Measurements from ENCODE around the gene HS3ST1.

Gene HS3ST1

DNA sequence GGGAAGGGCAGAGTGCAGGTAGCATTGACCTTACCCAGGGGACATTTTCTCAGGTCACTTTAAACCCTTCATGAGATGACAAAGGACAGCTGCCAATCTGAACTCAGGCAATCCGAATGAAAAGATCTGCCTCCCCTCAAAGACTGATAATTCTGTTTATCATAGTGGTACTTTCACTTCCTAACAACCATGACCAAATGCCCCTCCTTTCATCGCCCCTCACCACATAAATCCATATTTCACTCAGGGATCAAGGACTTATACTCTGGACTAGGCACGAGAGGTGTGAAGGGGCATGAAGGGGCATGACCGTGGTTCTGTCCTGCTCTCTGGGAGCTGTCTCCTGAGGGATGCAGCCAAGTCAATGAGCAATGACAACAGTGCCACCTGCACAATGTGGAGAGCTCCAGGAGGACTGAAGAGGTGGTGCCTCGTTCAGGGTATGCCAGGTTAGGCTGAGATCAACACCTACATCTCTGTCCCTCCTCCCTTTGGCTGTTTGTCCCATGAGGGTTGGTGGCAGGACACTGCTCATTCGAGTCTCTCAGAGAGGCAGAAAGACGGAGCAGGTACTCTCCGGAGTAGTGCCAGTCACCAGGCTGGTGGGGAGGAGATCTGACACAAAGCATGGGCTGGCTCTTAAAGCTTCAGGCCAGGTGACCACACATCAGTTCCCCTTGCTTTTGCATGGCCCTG is 12.5 kb downstream of the HS3ST1 start:
- DNase-seq (ENCODE audit: insufficient read length): no peak
- peak; percentile 74 for FAIRE-seq
- TF ChIP-seq POLR2A (IDR thresholded peaks at IDR 0.05; ENCODE audit: low read depth, low read length) (no peak), TAF1 (IDR thresholded peaks at IDR 0.05; ENCODE audit: borderline replicate concordance, low read depth, low read length) (no peak), POLR2AphosphoS5 (IDR thresholded peaks at IDR 0.05; ENCODE audit: low read depth, low read length) (no peak)

DNA sequence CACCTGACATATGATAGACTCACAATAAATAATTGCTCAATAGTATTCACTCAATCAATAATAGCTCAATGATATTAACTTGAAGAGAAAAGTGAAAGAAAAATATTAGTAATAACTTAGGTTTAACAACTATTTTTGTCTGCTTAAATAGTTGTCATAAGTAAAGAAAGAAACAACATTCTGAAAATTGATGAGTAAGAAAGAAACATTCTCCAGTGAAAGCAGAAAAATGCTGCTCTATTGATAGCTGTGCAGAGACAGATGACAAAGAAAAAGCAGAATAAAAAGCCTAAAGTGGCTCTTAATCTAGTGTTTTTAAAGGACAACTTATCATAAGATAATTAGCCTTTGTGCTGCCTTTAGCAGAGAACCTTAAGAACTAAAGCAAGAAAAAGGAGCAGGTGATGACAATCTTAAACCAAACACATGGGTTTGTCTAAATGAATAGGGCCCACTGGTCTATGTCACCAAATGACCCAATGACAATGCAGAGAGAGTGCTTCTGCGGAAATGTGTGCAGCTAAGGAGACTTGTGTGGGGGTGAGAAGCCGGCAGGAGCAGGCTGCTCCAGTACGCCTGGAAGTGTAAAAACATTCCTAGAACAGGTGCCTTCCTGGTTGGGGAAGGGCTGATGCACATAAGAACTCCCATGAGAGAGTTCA is 13.2 kb downstream of the HS3ST1 start:
- no peak for TF ChIP-seq POLR2A (IDR thresholded peaks at IDR 0.05; ENCODE audit: low read depth, low read length)
- TF ChIP-seq TAF1 (IDR thresholded peaks at IDR 0.05; ENCODE audit: borderline replicate concordance, low read depth, low read length): no peak
- TF ChIP-seq POLR2AphosphoS5 (IDR thresholded peaks at IDR 0.05; ENCODE audit: low read depth, low read length): no peak
- DNase-seq (ENCODE audit: insufficient read length) (no peak), FAIRE-seq (peak; percentile 67)

DNA sequence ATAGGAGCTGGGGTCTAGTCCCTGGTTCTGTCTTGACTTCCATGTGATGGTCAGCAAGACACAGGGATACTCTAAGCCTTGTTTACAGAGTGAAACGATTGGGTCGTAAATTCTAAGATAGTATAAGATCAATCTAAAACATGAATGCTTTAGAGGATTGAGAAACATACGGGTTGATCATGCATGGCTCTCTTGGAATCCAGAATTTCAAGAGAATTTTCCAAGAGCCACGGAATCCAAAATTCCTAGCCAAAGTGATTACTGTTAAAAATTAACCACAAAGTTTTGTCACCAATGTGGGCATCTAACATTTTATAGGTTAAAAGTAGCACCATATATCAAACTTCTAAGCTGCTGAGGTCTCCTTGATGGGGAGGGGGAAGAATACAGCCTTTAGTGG is 16.5 kb downstream of the HS3ST1 start:
- FAIRE-seq (no peak), DNase-seq (ENCODE audit: insufficient read length) (no peak)
- TF ChIP-seq POLR2AphosphoS5 (IDR thresholded peaks at IDR 0.05; ENCODE audit: low read depth, low read length) (no peak), TAF1 (IDR thresholded peaks at IDR 0.05; ENCODE audit: borderline replicate concordance, low read depth, low read length) (no peak), POLR2A (IDR thresholded peaks at IDR 0.05; ENCODE audit: low read depth, low read length) (no peak)

DNA sequence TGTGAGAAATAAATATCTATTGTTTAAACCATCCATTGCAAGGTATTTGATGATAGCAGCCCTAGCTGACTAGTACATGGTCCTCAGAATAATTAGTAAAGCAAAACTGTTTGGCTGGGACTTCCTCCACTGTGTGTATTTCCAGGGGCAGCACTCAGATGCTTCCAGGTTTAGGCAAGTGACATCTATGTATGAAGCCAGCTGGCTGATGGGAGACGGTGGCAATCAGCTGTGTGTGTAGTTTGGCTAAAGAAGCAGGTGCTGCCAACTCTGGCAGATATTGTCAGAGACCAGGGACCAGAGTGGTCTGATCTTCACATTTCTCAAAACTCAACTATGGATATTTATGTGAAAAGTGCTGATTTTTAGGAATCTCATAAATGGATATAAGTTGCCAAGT is 19.1 kb downstream of the HS3ST1 start:
- TF ChIP-seq POLR2AphosphoS5 (IDR thresholded peaks at IDR 0.05; ENCODE audit: low read depth, low read length) (no peak), TAF1 (IDR thresholded peaks at IDR 0.05; ENCODE audit: borderline replicate concordance, low read depth, low read length) (no peak), POLR2A (IDR thresholded peaks at IDR 0.05; ENCODE audit: low read depth, low read length) (no peak)
- DNase-seq (ENCODE audit: insufficient read length) (no peak), FAIRE-seq (no peak)

DNA sequence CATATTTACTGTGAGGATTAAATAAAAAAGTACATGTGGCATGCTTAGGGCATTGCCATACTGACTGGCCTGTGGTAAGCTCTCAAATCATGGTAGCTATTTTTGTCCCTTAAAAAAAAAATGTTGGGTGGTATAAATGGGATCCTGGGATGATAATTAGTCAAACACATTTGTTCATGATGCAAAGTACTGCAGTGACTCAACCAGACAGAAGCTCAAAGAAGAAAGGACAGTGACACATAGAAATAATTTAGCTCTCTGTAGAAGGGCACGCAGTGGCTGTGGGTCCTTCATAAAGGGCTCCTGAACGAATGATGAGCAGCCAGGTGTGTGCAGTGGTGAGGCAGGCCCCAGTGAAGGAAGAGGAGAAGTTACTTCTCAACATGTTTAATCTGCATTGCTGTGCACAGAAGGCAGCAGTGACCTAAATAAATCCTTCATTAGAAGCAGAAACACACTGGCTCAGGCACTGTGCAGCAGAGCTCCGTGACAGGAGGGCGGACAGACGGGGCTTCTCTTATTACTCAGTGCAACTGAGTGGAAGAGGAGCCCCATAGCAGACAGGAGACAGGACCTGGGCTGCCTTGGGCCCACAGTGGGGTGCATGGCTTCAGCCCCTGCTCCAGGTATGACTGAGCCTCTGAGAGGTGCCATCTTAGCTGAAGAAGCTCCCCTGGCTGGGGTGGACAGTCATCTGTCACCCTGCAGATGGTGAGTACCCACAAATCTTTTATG is 20.3 kb downstream of the HS3ST1 start:
- TF ChIP-seq TAF1 (IDR thresholded peaks at IDR 0.05; ENCODE audit: borderline replicate concordance, low read depth, low read length) (no peak), POLR2AphosphoS5 (IDR thresholded peaks at IDR 0.05; ENCODE audit: low read depth, low read length) (no peak), POLR2A (IDR thresholded peaks at IDR 0.05; ENCODE audit: low read depth, low read length) (no peak)
- FAIRE-seq (no peak), DNase-seq (ENCODE audit: insufficient read length) (no peak)

DNA sequence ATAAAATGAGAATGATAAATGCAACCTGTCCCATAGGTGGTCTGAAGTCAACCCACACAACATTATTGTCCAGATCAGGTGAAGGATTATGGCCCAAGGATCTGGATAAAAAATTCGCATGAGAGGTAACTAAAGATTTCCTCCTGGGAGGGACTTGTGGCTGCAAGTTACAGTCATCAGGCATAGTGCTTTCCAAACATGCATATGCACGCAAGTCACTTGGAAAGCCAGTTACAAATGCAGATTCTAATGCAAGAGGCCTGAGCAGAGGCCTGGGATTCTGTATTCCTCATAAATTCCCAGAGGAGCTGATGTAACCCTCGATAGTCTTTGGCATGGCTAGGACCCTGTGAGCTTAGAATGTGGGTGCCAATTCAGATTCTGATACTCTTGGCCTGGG is 21.1 kb downstream of the HS3ST1 start:
- TF ChIP-seq TAF1 (IDR thresholded peaks at IDR 0.05; ENCODE audit: borderline replicate concordance, low read depth, low read length) (no peak), POLR2A (IDR thresholded peaks at IDR 0.05; ENCODE audit: low read depth, low read length) (no peak), POLR2AphosphoS5 (IDR thresholded peaks at IDR 0.05; ENCODE audit: low read depth, low read length) (no peak)
- FAIRE-seq (no peak), DNase-seq (ENCODE audit: insufficient read length) (no peak)

DNA sequence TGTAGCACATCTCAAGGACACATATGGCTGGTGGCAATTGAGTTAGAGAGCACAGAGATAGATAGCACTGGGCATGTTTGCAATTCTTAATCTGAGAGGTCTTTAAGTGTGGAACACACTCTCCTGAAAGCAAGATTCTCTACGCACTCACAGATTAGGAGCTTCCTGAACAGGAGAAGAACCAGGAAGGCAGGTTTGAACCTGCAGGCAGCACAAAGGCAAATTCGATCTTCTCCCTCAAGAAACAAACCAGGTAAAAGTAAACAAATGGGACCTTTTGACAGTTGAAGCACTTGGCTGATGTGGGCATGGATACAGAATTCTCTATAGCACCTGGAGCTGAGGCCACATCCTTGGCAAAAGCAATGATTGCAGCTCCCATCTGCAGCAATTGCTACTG is 24.3 kb downstream of the HS3ST1 start:
- no peak for FAIRE-seq
- TF ChIP-seq POLR2A (IDR thresholded peaks at IDR 0.05; ENCODE audit: low read depth, low read length) (no peak), TAF1 (IDR thresholded peaks at IDR 0.05; ENCODE audit: borderline replicate concordance, low read depth, low read length) (no peak), POLR2AphosphoS5 (IDR thresholded peaks at IDR 0.05; ENCODE audit: low read depth, low read length) (no peak)
- DNase-seq (ENCODE audit: insufficient read length): no peak

DNA sequence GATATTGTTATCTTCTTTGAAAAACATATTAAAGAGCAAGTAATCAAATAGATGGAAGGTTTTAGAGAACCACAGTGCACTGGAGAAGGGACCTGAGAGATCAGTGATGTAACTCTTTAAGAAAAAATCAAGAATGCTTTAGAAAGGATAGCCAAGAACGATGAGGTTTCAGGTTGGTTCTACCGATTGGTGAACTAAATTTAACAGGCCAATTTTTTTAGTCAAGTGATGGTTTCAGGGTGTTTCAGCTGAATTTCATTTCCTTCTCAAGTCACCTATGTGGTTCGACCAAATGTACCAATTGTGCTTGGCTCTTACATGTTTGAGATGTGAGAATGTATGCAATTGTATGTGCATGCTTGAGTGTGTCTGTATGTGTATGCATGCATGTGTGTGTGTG is 26.5 kb downstream of the HS3ST1 start:
- FAIRE-seq (peak; percentile 90), DNase-seq (ENCODE audit: insufficient read length) (no peak)
- TF ChIP-seq TAF1 (IDR thresholded peaks at IDR 0.05; ENCODE audit: borderline replicate concordance, low read depth, low read length) (no peak), POLR2A (IDR thresholded peaks at IDR 0.05; ENCODE audit: low read depth, low read length) (no peak), POLR2AphosphoS5 (IDR thresholded peaks at IDR 0.05; ENCODE audit: low read depth, low read length) (no peak)

DNA sequence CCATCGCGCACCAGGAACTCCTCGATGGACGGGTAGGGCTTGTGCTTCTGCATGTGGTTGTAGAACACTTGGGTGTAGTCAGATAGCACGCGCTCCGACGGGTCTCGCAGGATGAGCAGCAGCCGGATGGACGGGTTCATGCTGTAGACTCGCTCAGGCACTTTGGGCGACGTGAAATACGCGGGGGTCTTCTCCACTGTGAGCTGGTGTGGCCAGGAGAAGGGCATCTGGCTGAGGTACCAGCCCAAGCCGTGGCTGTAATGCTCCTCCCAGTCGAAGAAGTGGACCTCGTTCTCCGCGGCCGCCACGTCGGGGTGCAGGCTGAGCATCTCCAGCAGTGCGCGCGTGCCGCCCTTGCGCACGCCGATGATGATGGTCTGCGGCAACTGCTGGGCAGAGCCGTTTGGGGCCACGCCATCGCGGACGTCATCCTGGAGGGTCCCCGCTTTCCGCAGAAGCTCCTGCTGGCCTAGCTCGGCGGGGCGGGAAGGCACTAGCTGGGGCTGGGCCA is 29.2 kb downstream of the HS3ST1 start:
- no peak for FAIRE-seq
- no peak for DNase-seq (ENCODE audit: insufficient read length)
- no peak for TF ChIP-seq TAF1 (IDR thresholded peaks at IDR 0.05; ENCODE audit: borderline replicate concordance, low read depth, low read length)
- no peak for TF ChIP-seq POLR2AphosphoS5 (IDR thresholded peaks at IDR 0.05; ENCODE audit: low read depth, low read length)
- TF ChIP-seq POLR2A (IDR thresholded peaks at IDR 0.05; ENCODE audit: low read depth, low read length): no peak

DNA sequence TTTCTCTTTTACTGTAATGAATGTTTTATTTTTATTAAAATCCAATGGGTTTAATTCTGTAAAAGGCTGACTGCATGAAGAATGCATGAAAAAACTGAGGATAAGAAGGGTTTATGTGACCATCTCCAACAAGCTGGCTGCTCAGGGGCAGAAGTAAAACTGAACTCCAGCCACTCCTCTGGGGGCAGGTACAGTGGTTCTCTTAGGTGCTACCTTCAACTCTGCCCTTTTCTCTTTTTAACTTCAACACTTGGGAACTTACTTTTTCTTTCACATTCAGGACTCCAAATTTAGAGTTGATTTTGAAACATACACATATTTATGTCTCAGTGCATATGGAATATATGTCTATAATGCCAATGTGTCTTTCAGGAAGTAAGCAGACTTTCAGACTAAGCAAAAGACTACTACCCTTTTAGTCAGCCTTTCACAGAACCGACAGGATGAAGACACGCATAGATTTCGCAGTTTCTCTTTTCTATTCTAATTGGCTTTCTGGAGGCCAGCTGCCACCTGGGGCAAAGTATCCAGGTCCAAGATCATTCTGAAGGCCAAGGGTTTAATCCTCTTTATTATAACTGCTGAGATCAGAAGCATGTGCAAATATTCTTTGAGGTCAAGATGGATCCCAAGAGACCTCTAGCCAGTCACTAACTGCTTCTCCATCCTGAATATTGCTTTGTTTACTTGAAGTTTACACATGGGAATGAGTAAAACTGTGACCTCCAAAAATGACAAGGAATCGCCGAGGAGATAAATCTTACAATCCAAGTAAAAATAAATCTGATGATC is 30.7 kb downstream of the HS3ST1 start:
- TF ChIP-seq POLR2A (IDR thresholded peaks at IDR 0.05; ENCODE audit: low read depth, low read length) (no peak), POLR2AphosphoS5 (IDR thresholded peaks at IDR 0.05; ENCODE audit: low read depth, low read length) (no peak), TAF1 (IDR thresholded peaks at IDR 0.05; ENCODE audit: borderline replicate concordance, low read depth, low read length) (no peak)

DNA sequence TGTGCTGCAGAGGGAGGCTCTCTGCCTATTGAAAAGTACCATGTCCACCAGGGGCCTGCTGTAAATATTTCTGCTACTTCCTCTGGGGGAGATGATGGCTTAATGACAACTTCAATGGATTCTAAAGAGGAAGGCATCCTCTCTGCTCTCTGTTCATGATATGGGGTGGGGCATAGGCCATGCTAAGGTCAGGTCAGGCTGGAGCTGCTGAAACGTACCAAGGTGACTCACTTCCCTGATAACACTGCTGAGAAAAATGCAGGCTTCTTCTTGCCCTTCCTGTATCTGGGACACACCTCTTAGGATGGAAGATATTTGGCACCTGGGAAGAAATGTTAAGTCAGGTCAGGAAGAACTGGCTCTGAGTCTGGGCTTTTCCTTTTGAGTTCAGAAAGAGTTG is 31.5 kb downstream of the HS3ST1 start:
- no peak for TF ChIP-seq POLR2AphosphoS5 (IDR thresholded peaks at IDR 0.05; ENCODE audit: low read depth, low read length)
- TF ChIP-seq POLR2A (IDR thresholded peaks at IDR 0.05; ENCODE audit: low read depth, low read length): no peak
- no peak for TF ChIP-seq TAF1 (IDR thresholded peaks at IDR 0.05; ENCODE audit: borderline replicate concordance, low read depth, low read length)
- no peak for DNase-seq (ENCODE audit: insufficient read length)
- FAIRE-seq: no peak

More for the DNA sequence above, 30.7 kb downstream of the HS3ST1 start:
- DNase-seq (ENCODE audit: insufficient read length) (no peak), FAIRE-seq (peak; percentile 91)
